Small intestine (tissue), 7 donors: ENCODE measurements around the gene LTC4S. TPM values are rescaled to one million over a fixed set of nuclear protein-coding genes. Genes with fewer than 3 reads are reported as not detected.

Source experiments
- DNase-seq, 2 donors: peaks; one replicate each; pipeline versions ENCODE4 v3.0.0 to v3.0.0-alpha.2; 2013
- FAIRE-seq: peaks from 2 replicates; lab custom pipeline; 2012; peaks lifted over from hg19 to GRCh38; lab: Jason Lieb, UNC
- H3K27ac ChIP-seq, 3 donors: one replicate each; pipeline ENCODE4 v1.5.1; 2013; ENCODE audit warnings: low read length in 2 of 3, mild to moderate bottlenecking in 2 of 3, control low read depth in 1 of 3, inconsistent platforms in 1 of 3, low read depth in 1 of 3, moderate library complexity in 1 of 3
- H3K27me3 ChIP-seq, 3 donors: one replicate each; pipeline ENCODE4 v1.6.1; 2013; ENCODE audit warnings: low read length in 3 of 3, inconsistent platforms in 1 of 3; ENCODE audit not compliant: control insufficient read depth in 3 of 3, insufficient read depth in 3 of 3
- H3K36me3 ChIP-seq, 3 donors: one replicate each; pipeline ENCODE4 v1.6.1; 2013; ENCODE audit warnings: low read length in 3 of 3, inconsistent platforms in 1 of 3, low read depth in 1 of 3, mild to moderate bottlenecking in 1 of 3, moderate library complexity in 1 of 3; ENCODE audit not compliant: control insufficient read depth in 3 of 3, insufficient read depth in 2 of 3
- H3K4me1 ChIP-seq, 3 donors: one replicate each; pipeline ENCODE4 v1.6.1; 2013; ENCODE audit warnings: low read length in 2 of 3, inconsistent platforms in 1 of 3, low read depth in 1 of 3, mild to moderate bottlenecking in 1 of 3, moderate library complexity in 1 of 3; ENCODE audit not compliant: control insufficient read depth in 3 of 3, insufficient read depth in 2 of 3
- H3K4me3 ChIP-seq, 3 donors: one replicate each; pipeline ENCODE4 v1.5.1; 2013; ENCODE audit warnings: low read length in 3 of 3, control low read depth in 1 of 3, inconsistent platforms in 1 of 3, low read depth in 1 of 3, mild to moderate bottlenecking in 1 of 3, moderate library complexity in 1 of 3
- H3K9me3 ChIP-seq, 2 donors: one replicate each; pipeline ENCODE4 v1.6.1; 2013; ENCODE audit warnings: low read depth in 1 of 2, low read length in 1 of 2; ENCODE audit not compliant: control insufficient read depth in 2 of 2, insufficient read depth in 1 of 2
- WGBS, 3 donors: extraction: QIAGEN DNeasy Blood & Tissue Kit; methylation state at CpG; one replicate each; pipeline ENCODE4 v1.1.7; 2013; 5-methylcytosine and 5-hydroxymethylcytosine counted together
- polyA plus RNA-seq, 4 donors: library from polyadenylated mRNA; stranded (reverse) in 3 of 4; unstranded in 1 of 4; fragments of 200-250 nt in 3 of 4; fragments of 120-200 nt in 1 of 4; gene quantifications; one replicate each; pipeline versions ENCODE4 v1.2.1 to v1.2.3, GENCODE V29; 2013
- donor health status: healthy with polysubstance abuse.
- donor health status: control.
- donor health status: control.
- donor health status: Bipolar disorder and iron deficiency.
- donor health status: healthy.

LTC4S gene
- polyA plus RNA-seq, 4 donors, result 2.0 to 6.7 (median 5.4) TPM; not detected in 1

GRCh38 chr5:179766726-179767455 lies 26.9 kb upstream of the LTC4S start:
- WGBS, 3 donors, result 19 to 57% (median 38%) methylated on average over 12 of the region's 12 CpGs
- FAIRE-seq, result no peak
- Histone ChIP-seq H3K9me3 (no peaks in the 10 kb centered on the region), H3K4me1 (peaks cover 5 to 11% (median 7%) of the 10 kb centered on the region in 3 donors), H3K36me3 (peaks cover 4 to 51% (median 13%) of the 10 kb centered on the region in 3 donors), H3K4me3 (no peak overlapping the region), H3K27ac (peak overlapping the region in 1 of 3 donors; percentile 35), H3K27me3 (no peaks in the 10 kb centered on the region)
- DNase-seq, result peak in 1 of 2 donors; percentile 49

- Histone ChIP-seq H3K9me3 (no peaks in the 10 kb centered on the region), H3K27me3 (no peaks in the 10 kb centered on the region), H3K4me3 (no peak overlapping the region), H3K4me1 (peaks cover 4 to 8% (median 7%) of the 10 kb centered on the region in 3 donors), H3K36me3 (peaks cover 8 to 58% (median 15%) of the 10 kb centered on the region in 3 donors), H3K27ac (no peak overlapping the region)
- WGBS, 3 donors, result 88 to 92% (median 88%) methylated on average over 9 of the region's 9 CpGs
- DNase-seq (no peak), FAIRE-seq (no peak)
These were observed 26.2 kb upstream of the LTC4S start for GRCh38 chr5:179767496-179768100.

- DNase-seq (no peak), FAIRE-seq (no peak)
- no peaks in the 10 kb centered on the region for H3K27me3 ChIP-seq
- 87 to 94% (median 92%) methylated on average over 18 of the region's 18 CpGs for WGBS, 3 donors
- H3K4me3 ChIP-seq, result no peak overlapping the region
- H3K36me3 ChIP-seq, result peaks cover 11 to 67% (median 19%) of the 10 kb centered on the region in 3 donors
- no peak overlapping the region for H3K27ac ChIP-seq
- no peaks in the 10 kb centered on the region for H3K9me3 ChIP-seq
- H3K4me1 ChIP-seq, result peaks cover 2 to 8% (median 3%) of the 10 kb centered on the region in 3 donors
These were observed 25.3 kb upstream of the LTC4S start for GRCh38 chr5:179768326-179769085.

- H3K27ac ChIP-seq, result no peak overlapping the region
- no peak overlapping the region for H3K4me3 ChIP-seq
- H3K36me3 ChIP-seq, result peaks cover 15 to 75% (median 22%) of the 10 kb centered on the region in 3 donors
- WGBS, 3 donors, result 88 to 96% (median 90%) methylated on average over 6 of the region's 6 CpGs
- FAIRE-seq (no peak), DNase-seq (no peak)
- no peaks in the 10 kb centered on the region for H3K9me3 ChIP-seq
- peaks cover 0 to 8% (median 3%) of the 10 kb centered on the region in 3 donors for H3K4me1 ChIP-seq
- no peaks in the 10 kb centered on the region for H3K27me3 ChIP-seq
These were observed 24.5 kb upstream of the LTC4S start for GRCh38 chr5:179769271-179769670.

GRCh38 chr5:179769796-179770195 lies 24.0 kb upstream of the LTC4S start:
- peaks cover 17 to 77% (median 24%) of the 10 kb centered on the region in 3 donors for H3K36me3 ChIP-seq
- H3K27me3 ChIP-seq, result no peaks in the 10 kb centered on the region
- DNase-seq, result no peak
- no peak overlapping the region for H3K4me3 ChIP-seq
- no peaks in the 10 kb centered on the region for H3K9me3 ChIP-seq
- no peak overlapping the region for H3K27ac ChIP-seq
- peaks cover 0 to 8% (median 3%) of the 10 kb centered on the region in 3 donors for H3K4me1 ChIP-seq
- FAIRE-seq, result no peak
- WGBS, 3 donors, result 87 to 95% (median 94%) methylated on average over 5 of the region's 5 CpGs

- Histone ChIP-seq H3K27ac (no peak overlapping the region), H3K36me3 (peaks cover 22 to 73% (median 27%) of the 10 kb centered on the region in 3 donors), H3K9me3 (no peaks in the 10 kb centered on the region), H3K4me3 (no peak overlapping the region), H3K27me3 (no peaks in the 10 kb centered on the region), H3K4me1 (peaks cover 0 to 4% (median under 1%) of the 10 kb centered on the region in 3 donors)
- WGBS, 3 donors, result 90 to 95% (median 90%) methylated on average over 4 of the region's 4 CpGs
- FAIRE-seq (no peak), DNase-seq (no peak)
These were observed 22.4 kb upstream of the LTC4S start for GRCh38 chr5:179771311-179771895.

- H3K4me3 ChIP-seq, result no peak overlapping the region
- H3K27me3 ChIP-seq, result no peaks in the 10 kb centered on the region
- 93 to 97% (median 95%) methylated on average over 6 of the region's 6 CpGs for WGBS, 3 donors
- no peak overlapping the region for H3K27ac ChIP-seq
- H3K9me3 ChIP-seq, result no peaks in the 10 kb centered on the region
- H3K36me3 ChIP-seq, result peaks cover 23 to 75% (median 28%) of the 10 kb centered on the region in 3 donors
- no peaks in the 10 kb centered on the region for H3K4me1 ChIP-seq
- FAIRE-seq (no peak), DNase-seq (no peak)
These were observed 21.4 kb upstream of the LTC4S start for GRCh38 chr5:179772351-179772750.

- H3K27me3 ChIP-seq, result no peaks in the 10 kb centered on the region
- FAIRE-seq, result no peak
- no peak for DNase-seq
- peaks cover 27 to 80% (median 29%) of the 10 kb centered on the region in 3 donors for H3K36me3 ChIP-seq
- WGBS, 3 donors, result 94 to 99% (median 96%) methylated on average over 9 of the region's 9 CpGs
- H3K9me3 ChIP-seq, result no peaks in the 10 kb centered on the region
- no peaks in the 10 kb centered on the region for H3K4me1 ChIP-seq
- no peak overlapping the region for H3K4me3 ChIP-seq
- no peak overlapping the region for H3K27ac ChIP-seq
These were observed 20.1 kb upstream of the LTC4S start for GRCh38 chr5:179773686-179774040.
